B cell (primary cell): Measurements from ENCODE around the gene PARP3.

Source experiments
- EZH2 ChIP-seq: IDR thresholded peaks from 2 replicates; pipeline ENCODE4 v1.6.1; 2012; ENCODE audit warnings: borderline replicate concordance, low read depth, mild to moderate bottlenecking, moderate library complexity, low read length; ENCODE audit not compliant: insufficient read depth, poor library complexity, severe bottlenecking
- TF ChIP-seq, protein P1 (sequence below): fragments of 200-600 bp; IDR thresholded peaks from one replicate; pipeline ENCODE4 v1.8.0; 2022; ENCODE audit warnings: antibody characterized with exemption, mild to moderate bottlenecking

DNA sequence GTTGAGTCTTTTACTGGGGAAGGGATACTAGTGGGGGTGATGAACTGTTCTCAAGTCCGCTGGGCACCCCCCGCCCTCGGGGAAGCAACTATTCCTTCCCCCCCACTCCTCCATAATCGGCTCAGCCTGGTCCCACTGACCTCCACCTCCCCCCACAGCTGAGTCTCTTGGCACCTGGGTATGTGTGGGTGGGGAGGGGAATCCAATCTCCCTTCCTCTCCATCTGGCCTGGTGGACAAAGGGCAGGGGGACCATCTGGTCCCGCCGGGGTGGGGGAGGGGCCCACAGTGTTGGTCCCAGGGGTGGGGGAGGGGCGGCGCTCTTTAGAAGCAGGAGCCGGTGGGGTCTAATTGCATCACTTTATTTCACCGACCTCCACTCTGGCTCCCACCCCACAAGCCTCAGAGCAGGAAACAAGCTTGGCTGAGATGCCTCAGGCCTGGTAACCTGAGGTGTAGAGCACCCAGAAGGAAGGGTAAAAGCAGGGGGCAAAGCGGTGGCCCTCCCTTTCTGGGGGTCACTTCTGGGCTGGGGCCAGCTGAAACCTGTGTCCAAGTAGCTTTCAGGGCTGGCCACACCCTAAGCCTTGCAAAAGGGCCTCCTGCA is 26.1 kb downstream of the PARP3 start:
- TF ChIP-seq, protein P1, sequence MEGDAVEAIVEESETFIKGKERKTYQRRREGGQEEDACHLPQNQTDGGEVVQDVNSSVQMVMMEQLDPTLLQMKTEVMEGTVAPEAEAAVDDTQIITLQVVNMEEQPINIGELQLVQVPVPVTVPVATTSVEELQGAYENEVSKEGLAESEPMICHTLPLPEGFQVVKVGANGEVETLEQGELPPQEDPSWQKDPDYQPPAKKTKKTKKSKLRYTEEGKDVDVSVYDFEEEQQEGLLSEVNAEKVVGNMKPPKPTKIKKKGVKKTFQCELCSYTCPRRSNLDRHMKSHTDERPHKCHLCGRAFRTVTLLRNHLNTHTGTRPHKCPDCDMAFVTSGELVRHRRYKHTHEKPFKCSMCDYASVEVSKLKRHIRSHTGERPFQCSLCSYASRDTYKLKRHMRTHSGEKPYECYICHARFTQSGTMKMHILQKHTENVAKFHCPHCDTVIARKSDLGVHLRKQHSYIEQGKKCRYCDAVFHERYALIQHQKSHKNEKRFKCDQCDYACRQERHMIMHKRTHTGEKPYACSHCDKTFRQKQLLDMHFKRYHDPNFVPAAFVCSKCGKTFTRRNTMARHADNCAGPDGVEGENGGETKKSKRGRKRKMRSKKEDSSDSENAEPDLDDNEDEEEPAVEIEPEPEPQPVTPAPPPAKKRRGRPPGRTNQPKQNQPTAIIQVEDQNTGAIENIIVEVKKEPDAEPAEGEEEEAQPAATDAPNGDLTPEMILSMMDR: no peak
- no peak for TF ChIP-seq EZH2
